Endothelial cell of umbilical vein (primary cell): ENCODE results near the gene SGSH. TPM values are rescaled to one million over a fixed set of nuclear protein-coding genes. Genes with fewer than 3 reads are reported as not detected.

Experiments used
- BruUV-seq: library from RNA; stranded (reverse); fragments of 400-500 nt; replicated peaks from 2 replicates; lab custom pipeline; 2021; lab: Mats Ljungman, UMichigan
- CTCF ChIA-PET: fragments of 300-600, 350-600 bp; sonication (Branson Sonifier 250); formaldehyde crosslinking; loops from one replicate; lab custom pipeline; 2021; ENCODE audit warnings: antibody characterized with exemption, inconsistent platforms; lab: Charles Lee
- POLR2A ChIA-PET: fragments of 300-600, 350-600 bp; sonication (Branson Sonifier 250); formaldehyde crosslinking; loops from one replicate; lab custom pipeline; 2021; ENCODE audit warnings: antibody characterized with exemption, inconsistent platforms; lab: Charles Lee
- DNase-seq: peaks from one replicate; pipeline ENCODE4 v3.0.0-alpha.2; 2011; ENCODE audit warnings: low read depth, low spot score
- FAIRE-seq: peaks from 2 replicates; lab custom pipeline; 2011; peaks lifted over from hg19 to GRCh38; lab: Jason Lieb, UNC
- H2AFZ ChIP-seq: 2 replicates; pipeline ENCODE4 v1.6.0; 2012; ENCODE audit warnings: low read depth, low read length, control low read depth, inconsistent platforms
- H3K27ac ChIP-seq: 2 replicates; pipeline ENCODE4 v1.5.1; 2011; ENCODE audit warnings: low read depth, mild to moderate bottlenecking, control low read depth, low read length, moderate library complexity; ENCODE audit not compliant: insufficient read depth
- H3K27me3 ChIP-seq, 2 experiments: 2 replicates each; pipeline versions ENCODE4 v1.6.0 to v1.6.1; 2011; ENCODE audit warnings: low read length in 2 of 2, mixed read lengths in 1 of 2; ENCODE audit not compliant: control insufficient read depth in 2 of 2, insufficient read depth in 2 of 2
- H3K36me3 ChIP-seq, 2 experiments: 2 replicates in 1 of 2; 3 replicates in 1 of 2; pipeline ENCODE4 v1.5.1; 2011; ENCODE audit warnings: low read length in 2 of 2, mild to moderate bottlenecking in 1 of 2, moderate library complexity in 1 of 2; ENCODE audit not compliant: control insufficient read depth in 2 of 2, insufficient read depth in 2 of 2; ENCODE audit errors: extremely low read depth in 1 of 2
- H3K4me1 ChIP-seq: 3 replicates; pipeline ENCODE4 v1.5.1; 2011; ENCODE audit warnings: mild to moderate bottlenecking, low read length; ENCODE audit not compliant: control insufficient read depth, insufficient read depth; ENCODE audit errors: extremely low read depth
- H3K4me2 ChIP-seq: 2 replicates; pipeline ENCODE4 v1.6.1; 2011; ENCODE audit warnings: low read length, control low read depth, mixed read lengths; ENCODE audit not compliant: insufficient read depth
- H3K4me3 ChIP-seq, 3 experiments: fragments of 200-600 bp in 1 of 3; sonication (generic), shearing (Covaris generic) in 1 of 3; replicated peaks in 1 of 3; 2 replicates each; pipeline ENCODE4 v1.5.1; 2011 to 2016; ENCODE audit warnings: control low read depth in 3 of 3, low read length in 3 of 3, mild to moderate bottlenecking in 2 of 3, inconsistent platforms in 1 of 3, low read depth in 1 of 3, moderate library complexity in 1 of 3; ENCODE audit not compliant: insufficient read depth in 1 of 3
- H3K79me2 ChIP-seq: 2 replicates; pipeline ENCODE4 v1.6.0; 2012; ENCODE audit warnings: low read length, inconsistent platforms; ENCODE audit not compliant: control insufficient read depth, insufficient read depth
- H3K9ac ChIP-seq: replicated peaks from 2 replicates; pipeline ENCODE3; 2011; ENCODE audit warnings: low read length, control low read depth; ENCODE audit not compliant: insufficient read depth; ENCODE audit errors: extremely low read depth
- H3K9me1 ChIP-seq: replicated peaks from 3 replicates; pipeline ENCODE4 v1.6.0; 2011; ENCODE audit warnings: mild to moderate bottlenecking, low read length; ENCODE audit not compliant: control insufficient read depth, insufficient read depth; ENCODE audit errors: extremely low read depth
- H3K9me3 ChIP-seq: replicated peaks from 2 replicates; pipeline ENCODE4 v1.5.1; 2012; ENCODE audit warnings: low read length, inconsistent platforms; ENCODE audit not compliant: control insufficient read depth, insufficient read depth
- H4K20me1 ChIP-seq: replicated peaks from 2 replicates; pipeline ENCODE3; 2011; ENCODE audit warnings: mild to moderate bottlenecking, low read length; ENCODE audit not compliant: control insufficient read depth, insufficient read depth; ENCODE audit errors: extremely low read depth
- EZH2 ChIP-seq: IDR thresholded peaks from 2 replicates; pipeline ENCODE4 v1.6.1; 2012; ENCODE audit warnings: borderline replicate concordance, low read depth, mild to moderate bottlenecking, moderate library complexity, low read length, inconsistent platforms; ENCODE audit not compliant: severe bottlenecking
- FOS ChIP-seq: IDR thresholded peaks from 2 replicates; pipeline ENCODE4 v1.6.1; 2011; ENCODE audit warnings: mild to moderate bottlenecking, low read length, moderate library complexity, borderline replicate concordance; ENCODE audit not compliant: insufficient read depth
- GATA2 ChIP-seq: IDR thresholded peaks from 2 replicates; pipeline ENCODE4 v1.7.0; 2011; ENCODE audit warnings: low read depth, mild to moderate bottlenecking, moderate library complexity, mixed read lengths, low read length; ENCODE audit not compliant: insufficient read length, insufficient read depth
- JUN ChIP-seq: IDR thresholded peaks from 2 replicates; pipeline ENCODE4 v1.6.1; 2011; ENCODE audit warnings: borderline replicate concordance, low read depth; ENCODE audit not compliant: insufficient read length, insufficient read depth
- MYC ChIP-seq: IDR thresholded peaks from one replicate; pipeline ENCODE4 v1.6.1; 2011; ENCODE audit warnings: mild to moderate bottlenecking, low read depth, low read length
- POLR2A ChIP-seq: IDR thresholded peaks from 2 replicates; pipeline ENCODE4 v1.6.1; 2012; ENCODE audit warnings: low read depth, mild to moderate bottlenecking, control low read depth, low read length
- POLR2AphosphoS5 ChIP-seq: IDR thresholded peaks from 2 replicates; pipeline ENCODE4 v1.6.1; 2012; ENCODE audit warnings: low read depth, mild to moderate bottlenecking, control low read depth, low read length, moderate library complexity; ENCODE audit not compliant: insufficient read depth
- dilution Hi-C: fragments of 300-500 bp; cut with MboI; formaldehyde crosslinking; loops from one replicate; pipeline ENCODE4 v1.15.0; 2019; ENCODE audit warnings: low sequenced_read_pairs; ENCODE audit not compliant: extremely low pct_ligation_motif_present
- intact Hi-C: fragments of 100-400 bp; cut with micrococcal nuclease; formaldehyde crosslinking; loops from one replicate; pipeline ENCODE4 v1.10.0; 2022
- polyA plus RNA-seq, 4 experiments: library from polyadenylated mRNA; depleted of rRNA in 3 of 4; stranded (reverse) in 3 of 4; unstranded in 1 of 4; fragments of >200 nt; gene quantifications; 2 replicates each; pipeline versions ENCODE4 v1.2.1 to v1.2.3, GENCODE V29; 2011 to 2012; ENCODE audit warnings: missing spikeins in 1 of 4
- total RNA-seq: library from RNA; stranded (reverse); gene quantifications from 2 replicates; pipeline ENCODE4 v1.2.3, GENCODE V29; 2021
- TF ChIP-seq, protein P1 (sequence below): IDR thresholded peaks from 2 replicates; pipeline ENCODE4 v1.6.1; 2011; ENCODE audit not compliant: insufficient read depth, insufficient read length
- TF ChIP-seq, protein P2 (sequence below), 2 donors: IDR thresholded peaks; 1 replicate in 1 of 2; 2 replicates in 1 of 2; pipeline ENCODE4 v1.5.1; 2011; ENCODE audit warnings: low read length in 2 of 2, mild to moderate bottlenecking in 2 of 2, moderate library complexity in 2 of 2, control low read depth in 1 of 2, inconsistent platforms in 1 of 2, low read depth in 1 of 2; ENCODE audit not compliant: insufficient read depth in 1 of 2; ENCODE audit errors: extremely low read depth in 1 of 2

Gene SGSH
- total and polyA plus RNA-seq, 2 donors (not counting 3 experiments of a cell fraction or from before 2014, with no cell fraction given) = 81.4 to 217 TPM

- TF ChIP-seq EZH2 = no peak
- TF ChIP-seq JUN = no peak
- TF ChIP-seq, protein P1, sequence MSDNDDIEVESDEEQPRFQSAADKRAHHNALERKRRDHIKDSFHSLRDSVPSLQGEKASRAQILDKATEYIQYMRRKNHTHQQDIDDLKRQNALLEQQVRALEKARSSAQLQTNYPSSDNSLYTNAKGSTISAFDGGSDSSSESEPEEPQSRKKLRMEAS = no peak
- TF ChIP-seq, protein P2, sequence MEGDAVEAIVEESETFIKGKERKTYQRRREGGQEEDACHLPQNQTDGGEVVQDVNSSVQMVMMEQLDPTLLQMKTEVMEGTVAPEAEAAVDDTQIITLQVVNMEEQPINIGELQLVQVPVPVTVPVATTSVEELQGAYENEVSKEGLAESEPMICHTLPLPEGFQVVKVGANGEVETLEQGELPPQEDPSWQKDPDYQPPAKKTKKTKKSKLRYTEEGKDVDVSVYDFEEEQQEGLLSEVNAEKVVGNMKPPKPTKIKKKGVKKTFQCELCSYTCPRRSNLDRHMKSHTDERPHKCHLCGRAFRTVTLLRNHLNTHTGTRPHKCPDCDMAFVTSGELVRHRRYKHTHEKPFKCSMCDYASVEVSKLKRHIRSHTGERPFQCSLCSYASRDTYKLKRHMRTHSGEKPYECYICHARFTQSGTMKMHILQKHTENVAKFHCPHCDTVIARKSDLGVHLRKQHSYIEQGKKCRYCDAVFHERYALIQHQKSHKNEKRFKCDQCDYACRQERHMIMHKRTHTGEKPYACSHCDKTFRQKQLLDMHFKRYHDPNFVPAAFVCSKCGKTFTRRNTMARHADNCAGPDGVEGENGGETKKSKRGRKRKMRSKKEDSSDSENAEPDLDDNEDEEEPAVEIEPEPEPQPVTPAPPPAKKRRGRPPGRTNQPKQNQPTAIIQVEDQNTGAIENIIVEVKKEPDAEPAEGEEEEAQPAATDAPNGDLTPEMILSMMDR (IDR thresholded peaks at IDR 0.05; ENCODE audit: extremely low read depth in 1 of 2, insufficient read depth in 1 of 2, low read depth in 1 of 2, low read length in 2 of 2) = no peak
- no peak for TF ChIP-seq POLR2AphosphoS5
- no peak for TF ChIP-seq FOS
- TF ChIP-seq GATA2 = no peak
- TF ChIP-seq MYC = no peak
- TF ChIP-seq POLR2A = no peak
- no peaks in the 10 kb centered on the region for H3K36me3 ChIP-seq
- no peaks in the 10 kb centered on the region for H3K9me1 ChIP-seq
- dilution Hi-C loops = no loop called here
- no peak overlapping the region for H3K27ac ChIP-seq
- no peaks in the 10 kb centered on the region for H4K20me1 ChIP-seq
- H3K27me3 ChIP-seq = peaks cover 13% of the 10 kb centered on the region in 2 experiments
- ChIA-PET CTCF (interaction anchor here (3.9 kb wide), 1 partner anchor 16 kb away, joined by 18 read pairs; no protein-coding TSS in a partner anchor), POLR2A (no interaction called here)
- no peak overlapping the region for H2AFZ ChIP-seq
- no peak overlapping the region for H3K9ac ChIP-seq
- no TSS peak for BruUV-seq
- peaks cover 7% of the 10 kb centered on the region for H3K4me1 ChIP-seq
- H3K4me3 ChIP-seq = no peak overlapping the region
- H3K79me2 ChIP-seq = no peaks in the 10 kb centered on the region
- intact Hi-C loops = no loop called here
- FAIRE-seq = no peak
- no peak overlapping the region for H3K4me2 ChIP-seq
- no peak for DNase-seq
- no peaks in the 10 kb centered on the region for H3K9me3 ChIP-seq
Measured at GRCh38 chr17:80180192-80180591, 39.9 kb downstream of the SGSH start.
